Measurements from ENCODE around the gene ZNF764.
A peak's percentile ranks its signal among the peaks of the same experiment; 100 is the strongest.

ZNF764 gene

GRCh38 chr16:30569746-30570635 lies 11.8 kb upstream of the ZNF764 start:
- DNase-seq, result no peak

- no peak for DNase-seq
These were observed 11.1 kb upstream of the ZNF764 start for GRCh38 chr16:30569281-30569680.

GRCh38 chr16:30567991-30568638 lies 9.9 kb upstream of the ZNF764 start:
- no peak for DNase-seq

GRCh38 chr16:30567160-30567990 lies 9.2 kb upstream of the ZNF764 start:
- peak; percentile 65 for DNase-seq

GRCh38 chr16:30566531-30566930 lies 8.4 kb upstream of the ZNF764 start:
- no peak for DNase-seq

- no peak for DNase-seq
These were observed 7.8 kb upstream of the ZNF764 start for GRCh38 chr16:30565984-30566383.

- DNase-seq, result no peak
These were observed 7.4 kb upstream of the ZNF764 start for GRCh38 chr16:30565526-30565925.

GRCh38 chr16:30562021-30562420 lies 3.8 kb upstream of the ZNF764 start:
- DNase-seq, result no peak

- DNase-seq, result no peak
These were observed 3.1 kb upstream of the ZNF764 start for GRCh38 chr16:30561089-30561816.

- DNase-seq, result no peak
These were observed 1.5 kb upstream of the ZNF764 start for GRCh38 chr16:30559690-30560089.

- DNase-seq, result no peak
These were observed 709 bp upstream of the ZNF764 start for GRCh38 chr16:30558789-30559377.

GRCh38 chr16:30557707-30557956 lies 542 bp downstream of the ZNF764 start:
- DNase-seq, result no peak

GRCh38 chr16:30556125-30556473 lies 2.1 kb downstream of the ZNF764 start:
- no peak for DNase-seq

GRCh38 chr16:30555315-30556124 lies 2.7 kb downstream of the ZNF764 start:
- DNase-seq, result no peak

- no peak for DNase-seq
These were observed 3.4 kb downstream of the ZNF764 start for GRCh38 chr16:30554557-30555314.

- no peak for DNase-seq
These were observed 4.7 kb downstream of the ZNF764 start for GRCh38 chr16:30553393-30553899.

- DNase-seq, result no peak
These were observed 5.2 kb downstream of the ZNF764 start for GRCh38 chr16:30552956-30553355.

GRCh38 chr16:30551781-30552180 lies 6.4 kb downstream of the ZNF764 start:
- DNase-seq, result peak; percentile 56

GRCh38 chr16:30548416-30549253 lies 9.5 kb downstream of the ZNF764 start:
- no peak for DNase-seq

GRCh38 chr16:30546115-30546514 lies 12.1 kb downstream of the ZNF764 start:
- no peak for DNase-seq
